H1 (cell line): ENCODE measurements around the gene IL19. TPM values are rescaled to one million over a fixed set of nuclear protein-coding genes. Genes with fewer than 3 reads are reported as not detected.

Experiments used
- BCL11A ChIP-seq, 2 experiments: IDR thresholded peaks; one replicate each; pipeline ENCODE4 v1.6.1; 2011; ENCODE audit warnings: low read depth in 2 of 2, low read length in 2 of 2, mild to moderate bottlenecking in 2 of 2
- E2F6 ChIP-seq: IDR thresholded peaks from 2 replicates; pipeline ENCODE4 v1.6.1; 2012; ENCODE audit warnings: inconsistent platforms
- TCF12 ChIP-seq: IDR thresholded peaks from 2 replicates; pipeline ENCODE4 v1.6.1; 2011; ENCODE audit warnings: low read depth, mild to moderate bottlenecking, low read length
- polyA plus RNA-seq, 7 experiments: library from polyadenylated mRNA; depleted of rRNA in 3 of 7; stranded (reverse) in 5 of 7; unstranded in 2 of 7; fragments of >200 nt in 5 of 7; fragments of 200-250 nt in 2 of 7; gene quantifications; 1 replicate in 5 of 7; 2 replicates in 1 of 7; 4 replicates in 1 of 7; pipeline versions ENCODE4 v1.2.1 to v1.2.3, GENCODE V29; 2011 to 2013; ENCODE audit warnings: missing spikeins in 2 of 7, mixed read lengths in 2 of 7
- total RNA-seq: library from RNA; stranded (reverse); fragmentation: NEBNext Ultra II Directional; extraction: Animal tissue kit (Norgen Biotek cat#: 25700); gene quantifications from 2 replicates; pipeline ENCODE4 v1.2.1, GENCODE V29; 2021

The IL19 gene
- total and polyA plus RNA-seq, 2 of the 8 experiments (the other 6 are each of a cell fraction or from before 2014, with no cell fraction given): not detected

- TF ChIP-seq E2F6: no peak
- TF ChIP-seq TCF12: no peak
- no peak for TF ChIP-seq BCL11A (IDR thresholded peaks at IDR 0.05; ENCODE audit: low read depth in 2 of 2, low read length in 2 of 2)
These were observed 37.6 kb upstream of the IL19 start (continued) for GRCh38 chr1:206732992-206733391.
